HG03039 (cell line): ENCODE results near the gene DISC1.

Experiments
- ATAC-seq: cut with Tn5 transposase; IDR thresholded peaks from one replicate; pipeline ENCODE4 v1.9.1; 2021; ENCODE audit warnings: mild to moderate bottlenecking, moderate library complexity; ENCODE audit not compliant: unreplicated experiment

Gene DISC1

DNA sequence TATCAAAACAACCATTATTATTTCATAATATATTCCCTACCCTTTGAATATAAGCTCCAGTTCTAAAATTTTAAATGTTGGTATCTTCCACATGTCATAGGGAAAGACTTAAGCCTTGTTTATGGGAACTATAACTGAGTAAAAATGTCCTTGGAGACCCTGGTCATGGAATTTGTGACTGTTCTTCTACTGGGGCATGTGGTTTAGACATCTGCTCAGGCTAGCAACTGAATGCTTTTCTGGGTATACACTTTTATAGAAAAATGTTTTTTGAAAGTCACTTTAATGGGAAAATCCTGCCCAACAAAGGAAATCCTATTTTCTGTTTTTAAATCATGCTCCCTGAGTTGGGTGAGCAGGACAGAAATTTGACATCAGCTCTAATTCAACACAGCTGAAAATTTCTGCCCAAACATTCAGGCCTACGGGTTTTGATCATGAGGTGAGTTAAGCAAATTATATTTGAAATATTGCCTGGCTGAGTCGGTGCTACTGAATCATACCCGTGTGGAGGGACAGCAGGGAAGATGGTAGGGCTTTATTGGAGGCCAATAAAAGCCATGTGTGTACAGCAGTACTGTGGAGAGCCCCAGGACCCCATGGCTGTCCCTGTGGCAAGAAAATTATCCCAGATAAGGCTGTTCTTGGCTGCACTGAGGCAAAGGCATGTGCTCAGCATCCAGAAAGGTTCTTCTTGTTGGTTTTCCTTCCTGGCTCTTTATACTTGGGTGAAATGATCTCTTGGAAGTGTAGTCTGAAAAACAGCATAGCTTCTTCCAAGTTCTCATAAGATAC lies 391.8 kb downstream of the DISC1 start:
- ATAC-seq, result no peak

DNA sequence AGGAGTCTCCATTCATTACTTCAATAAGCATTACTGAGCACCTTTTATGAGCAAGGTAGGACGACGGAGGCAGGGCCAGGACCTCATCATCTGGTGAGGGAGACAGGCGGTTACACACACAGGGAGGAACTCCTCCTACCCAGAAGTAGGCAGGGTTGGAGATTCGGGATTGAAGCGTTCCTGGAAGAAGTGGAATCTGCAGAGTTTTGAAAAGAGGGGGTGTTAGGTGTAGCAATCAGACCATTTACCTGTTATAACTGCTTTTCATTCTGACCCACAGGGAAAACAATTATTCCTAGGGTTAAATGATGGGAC lies 392.4 kb downstream of the DISC1 start:
- no peak for ATAC-seq

GRCh38 chr1:232020352-232020751 lies 393.8 kb downstream of the DISC1 start:
- ATAC-seq, result no peak

DNA sequence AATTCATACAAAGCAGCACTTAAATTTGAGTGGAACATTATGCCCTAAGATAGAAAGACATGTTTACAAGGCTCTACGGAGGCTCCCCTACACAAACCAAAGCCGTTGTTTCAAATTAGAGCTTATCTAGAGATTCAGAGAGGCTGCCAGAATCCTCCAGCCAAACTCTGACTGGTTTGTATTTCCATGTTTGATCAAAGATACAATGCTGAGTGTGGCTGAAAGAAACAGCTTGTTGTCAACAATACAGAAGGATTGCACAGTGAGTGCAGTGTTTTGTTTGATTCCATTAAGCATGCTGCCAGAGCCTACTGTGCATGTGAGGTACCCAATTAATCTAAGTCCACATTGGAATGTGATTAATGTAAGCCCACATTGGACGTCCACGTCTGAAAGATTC lies 402.7 kb downstream of the DISC1 start:
- no peak for ATAC-seq

GRCh38 chr1:232031156-232031555 lies 404.6 kb downstream of the DISC1 start:
- no peak for ATAC-seq

- no peak for ATAC-seq
These were observed 406.7 kb downstream of the DISC1 start for GRCh38 chr1:232033285-232033684.

DNA sequence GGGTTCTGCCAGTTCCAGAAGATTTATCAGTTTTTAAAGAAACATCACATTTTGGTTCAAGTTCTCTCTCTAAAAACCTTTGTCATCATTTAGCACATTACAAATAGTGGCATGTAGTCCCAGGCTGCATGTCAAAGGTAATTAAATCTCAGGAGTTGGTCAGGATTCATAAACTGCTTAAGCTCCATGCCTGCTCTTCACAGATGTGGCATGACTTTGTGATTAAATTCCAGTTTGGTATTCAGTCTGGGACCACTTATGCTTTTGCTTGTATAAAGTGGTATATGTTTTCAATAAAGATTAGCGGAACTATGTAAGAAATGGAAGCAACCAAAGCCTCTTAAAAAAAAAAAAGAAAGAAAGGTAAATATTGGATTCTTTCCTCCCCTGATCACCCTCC lies 408.0 kb downstream of the DISC1 start:
- no peak for ATAC-seq

GRCh38 chr1:232036181-232036933 lies 409.8 kb downstream of the DISC1 start:
- no peak for ATAC-seq

DNA sequence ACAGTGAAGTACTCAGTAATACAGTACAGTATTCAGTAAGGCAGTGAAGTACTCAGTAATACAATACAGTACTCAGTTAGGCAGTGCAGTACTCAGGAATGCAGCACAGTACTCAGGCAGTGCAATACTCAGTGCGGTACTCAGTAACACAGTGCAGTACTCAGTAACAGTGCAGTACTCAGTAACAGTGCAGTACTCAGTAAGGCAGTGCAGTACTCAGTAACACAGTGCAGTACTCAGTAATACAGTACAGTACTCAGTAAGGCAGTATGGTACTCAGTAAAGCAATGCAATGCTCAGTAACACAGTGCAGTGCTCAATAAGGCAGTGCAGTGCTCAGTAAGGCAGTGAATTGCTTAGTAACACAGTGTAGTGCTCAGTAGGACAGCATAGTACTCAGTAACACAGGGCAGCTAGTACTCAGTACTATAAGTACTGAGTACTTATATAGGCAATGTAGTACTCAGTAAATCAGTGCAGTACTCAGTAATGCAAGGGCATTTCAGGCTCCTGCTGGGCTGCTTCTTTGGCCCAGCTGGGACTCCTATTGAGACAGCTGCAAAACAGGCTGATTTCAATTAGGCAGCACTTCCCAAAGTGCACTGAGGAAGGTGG lies 411.3 kb downstream of the DISC1 start:
- ATAC-seq, result no peak

DNA sequence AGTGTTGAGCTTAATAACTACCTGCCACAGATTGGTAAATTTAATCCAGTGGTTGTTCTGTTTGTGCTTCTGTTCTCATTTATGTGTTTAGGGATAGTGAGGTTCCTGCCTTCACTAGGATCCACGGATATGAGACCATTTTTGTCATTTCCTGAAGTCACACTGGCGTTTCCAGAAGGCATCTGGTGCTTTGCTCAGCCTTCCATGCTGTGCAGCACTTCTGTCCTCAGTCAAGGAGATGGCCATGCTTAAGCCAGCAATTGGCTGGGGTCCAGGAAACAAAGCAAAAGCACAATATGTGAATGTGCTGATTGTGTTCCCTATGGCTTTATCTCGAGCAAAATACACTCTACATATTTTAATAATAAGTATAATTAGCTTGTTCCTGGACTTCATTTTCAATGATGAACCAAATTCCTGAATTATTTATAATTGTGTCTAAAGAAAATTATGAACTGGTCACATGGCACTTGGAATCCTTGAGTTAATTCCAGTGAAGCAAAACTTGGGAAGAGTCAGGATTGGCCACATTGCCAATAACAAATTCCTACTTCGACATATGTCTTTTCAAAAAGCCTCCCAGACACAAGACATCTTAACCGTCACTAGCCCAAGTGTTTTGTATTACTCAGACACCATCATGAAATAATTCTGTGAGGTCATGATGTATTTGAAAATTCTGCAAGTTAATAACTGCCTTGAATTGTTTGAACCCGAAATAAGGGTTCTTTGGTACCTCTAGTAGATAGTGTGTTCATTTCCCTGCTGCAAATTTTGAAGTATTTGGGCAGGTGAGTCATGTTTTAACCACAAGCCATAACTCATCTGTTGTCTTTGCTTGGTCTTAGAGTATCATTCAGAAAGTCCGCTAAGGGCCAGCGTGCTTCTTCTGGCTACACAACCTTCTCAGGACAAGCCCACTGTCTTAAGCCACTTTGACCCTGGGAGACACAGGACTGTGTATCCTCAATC lies 412.4 kb downstream of the DISC1 start:
- ATAC-seq, result no peak

DNA sequence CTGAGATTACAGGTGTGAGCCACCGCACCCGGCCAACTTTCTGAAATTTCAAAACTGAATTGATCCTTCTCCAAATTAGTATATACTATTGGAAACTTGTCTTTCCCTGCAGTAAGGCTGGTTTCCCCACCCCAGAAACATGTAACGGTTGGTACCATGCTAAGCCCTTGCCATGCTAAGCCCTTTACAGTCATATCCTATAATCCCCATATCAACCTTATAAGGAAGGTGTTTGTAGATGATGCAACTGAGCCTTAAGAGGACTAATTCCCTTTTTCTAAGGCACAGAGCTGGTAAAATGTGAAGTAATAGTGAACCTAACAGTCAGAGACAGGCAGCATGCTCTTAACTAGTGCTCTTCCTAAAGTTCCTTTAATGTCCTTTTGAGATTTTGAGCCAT lies 413.7 kb downstream of the DISC1 start:
- ATAC-seq, result no peak

GRCh38 chr1:232044728-232045127 lies 418.1 kb downstream of the DISC1 start:
- no peak for ATAC-seq

- ATAC-seq, result no peak
These were observed 418.8 kb downstream of the DISC1 start for GRCh38 chr1:232045139-232045994.

- no peak for ATAC-seq
These were observed 420.1 kb downstream of the DISC1 start for GRCh38 chr1:232046451-232047306.

GRCh38 chr1:232047473-232047872 lies 420.9 kb downstream of the DISC1 start:
- ATAC-seq, result no peak

- ATAC-seq, result no peak
These were observed 421.9 kb downstream of the DISC1 start for GRCh38 chr1:232048481-232048880.

DNA sequence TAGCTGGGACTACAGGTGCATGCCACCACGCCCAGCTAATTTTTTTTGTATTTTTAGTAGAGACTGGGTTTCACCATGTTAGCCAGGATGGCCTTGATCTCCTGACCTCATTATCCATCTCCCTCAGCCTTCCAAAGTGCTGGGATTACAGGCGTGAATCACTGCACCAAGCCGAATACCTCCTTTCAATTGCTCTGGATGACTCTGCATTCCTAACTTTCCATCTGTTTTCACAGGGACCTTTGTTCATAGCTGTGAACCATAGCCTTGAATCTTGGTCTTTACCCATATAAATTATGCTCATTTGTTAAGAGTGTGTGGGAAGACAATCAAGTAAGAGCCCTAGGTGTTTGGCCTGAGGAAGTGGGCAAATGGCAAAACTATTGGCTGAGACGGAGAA lies 422.7 kb downstream of the DISC1 start:
- ATAC-seq, result no peak

DNA sequence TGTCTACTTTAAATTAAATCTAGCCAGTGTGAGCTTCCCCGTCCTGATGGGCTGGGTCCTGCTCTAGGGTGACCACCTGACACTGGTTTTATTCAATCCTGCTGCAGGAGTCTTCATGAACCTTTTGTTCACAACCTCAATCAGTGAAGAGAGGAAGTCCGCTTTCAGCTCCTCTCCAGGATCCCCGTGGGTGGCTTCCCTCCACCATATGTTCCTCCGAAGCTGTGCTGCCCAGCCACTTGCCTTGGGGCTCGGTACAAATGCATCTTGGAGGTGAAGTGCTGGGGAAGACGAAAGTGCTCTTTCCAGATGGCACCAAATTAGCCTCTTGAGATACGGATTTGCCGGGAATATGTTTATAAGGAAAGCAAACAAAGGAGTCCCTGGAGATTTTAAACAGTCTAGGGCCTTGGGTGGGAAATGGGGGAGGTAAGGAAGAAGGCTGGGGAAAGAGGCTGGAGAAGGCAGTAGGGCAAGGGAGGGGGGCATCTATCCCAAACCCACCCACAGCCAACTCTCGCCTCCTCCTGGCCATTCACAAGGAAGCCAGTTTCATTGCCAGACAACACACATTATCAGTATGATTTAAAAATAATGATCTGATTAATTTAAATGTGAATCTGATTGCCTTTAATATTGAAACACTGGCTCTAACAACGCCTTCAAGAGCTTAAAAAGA lies 430.8 kb downstream of the DISC1 start:
- no peak for ATAC-seq

DNA sequence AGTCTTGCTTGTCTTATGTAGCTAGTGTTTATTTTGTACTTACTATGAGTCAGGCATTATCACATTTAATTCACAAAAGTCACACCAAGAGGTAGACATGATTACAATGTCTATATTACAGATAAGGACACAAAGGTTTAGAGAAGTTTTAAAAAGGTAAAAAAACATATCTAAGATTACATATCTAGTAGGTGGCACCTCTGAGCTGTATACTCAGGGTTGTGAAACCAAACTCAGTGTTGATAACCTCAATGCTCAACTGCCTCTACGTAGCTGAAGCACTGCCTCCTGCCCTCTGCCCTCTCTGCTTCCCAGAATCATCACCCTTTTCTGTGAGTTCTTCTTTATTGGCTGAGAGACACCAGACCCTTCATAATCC lies 431.3 kb downstream of the DISC1 start:
- ATAC-seq, result no peak
